HCT116 (cell line): ENCODE results near the gene IFNA13. TPM values are rescaled to one million over a fixed set of nuclear protein-coding genes. Genes with fewer than 3 reads are reported as not detected.

Experiments
- ATAC-seq: fragments of 200-7000 bp; cut with Tn5 transposase; 2 replicates; pipeline ENCODE4 v1.9.1; 2020; ENCODE audit warnings: mild to moderate bottlenecking, moderate library complexity
- Bru-seq: library from RNA; stranded (reverse); fragments of 400-500 nt; gene quantifications from one replicate; lab custom pipeline; 2021; lab: Mats Ljungman, UMichigan
- BruChase-seq, 2 experiments: library from RNA; stranded (reverse); fragments of 400-500 nt; gene quantifications; one replicate each; lab custom pipeline; 2021; lab: Mats Ljungman, UMichigan
- BruUV-seq: library from RNA; stranded (reverse); fragments of 400-500 nt; replicated peaks from 2 replicates; lab custom pipeline; 2021; lab: Mats Ljungman, UMichigan
- CTCF ChIA-PET: fragments of 300-600 bp; sonication (Branson Sonifier 250); formaldehyde crosslinking; loops from one replicate; lab custom pipeline; 2021; ENCODE audit warnings: antibody characterized with exemption; lab: Charles Lee
- POLR2A ChIA-PET: fragments of 300-600, 350-600 bp; sonication (Branson Sonifier 250); formaldehyde crosslinking; loops from one replicate; lab custom pipeline; 2021; ENCODE audit warnings: antibody characterized with exemption; lab: Charles Lee
- RAD21 ChIA-PET, 2 experiments: fragments of 300-600 bp; sonication (Branson Sonifier 250); formaldehyde crosslinking; loops; one replicate each; lab custom pipeline; 2023; ENCODE audit warnings: low total read pairs in 2 of 2; ENCODE audit not compliant: uncharacterized antibody in 2 of 2, unreplicated experiment in 2 of 2, low non-redundant PET in 1 of 2; lab: Charles Lee
- DNase-seq: peaks from one replicate; pipeline ENCODE4 v3.0.0-alpha.2; 2010; ENCODE audit warnings: low read depth, low spot score
- H2AFZ ChIP-seq: fragments of 200-600 bp; shearing (Covaris generic), sonication (generic); 2 replicates; pipeline ENCODE4 v1.6.1; 2017; ENCODE audit warnings: low read depth, mixed run types, mixed read lengths, antibody characterized with exemption, low read length; ENCODE audit not compliant: poor library complexity, severe bottlenecking
- H3K27ac ChIP-seq: 2 replicates; pipeline ENCODE4 v1.5.1; 2012; ENCODE audit warnings: low read depth, low read length
- H3K27me3 ChIP-seq: fragments of 200-600 bp; sonication (generic); 2 replicates; pipeline ENCODE4 v1.6.1; 2016; ENCODE audit warnings: mixed run types, low read length, mixed read lengths; ENCODE audit not compliant: insufficient read depth
- H3K36me3 ChIP-seq, 2 experiments: fragments of 200-500 bp in 1 of 2; fragments of 200-600 bp in 1 of 2; sonication (Bioruptor generic) in 1 of 2; sonication (generic) in 1 of 2; 2 replicates each; pipeline versions ENCODE4 v1.5.1 to v1.6.1; 2014 to 2016; ENCODE audit warnings: low read length in 2 of 2, inconsistent platforms in 1 of 2, mixed read lengths in 1 of 2, mixed run types in 1 of 2; ENCODE audit not compliant: insufficient read depth in 2 of 2, control insufficient read depth in 1 of 2
- H3K4me1 ChIP-seq, 2 experiments: fragments of 200-600 bp in 1 of 2; sonication (generic) in 1 of 2; 2 replicates each; pipeline versions ENCODE4 v1.5.1 to v1.6.1; 2012 to 2017; ENCODE audit warnings: low read length in 2 of 2, inconsistent platforms in 1 of 2, mild to moderate bottlenecking in 1 of 2, mixed read lengths in 1 of 2, mixed run types in 1 of 2, moderate library complexity in 1 of 2; ENCODE audit not compliant: insufficient read depth in 2 of 2, control insufficient read depth in 1 of 2
- H3K4me2 ChIP-seq: fragments of 200-600 bp; sonication (generic); 2 replicates; pipeline ENCODE4 v1.6.1; 2017; ENCODE audit warnings: mixed run types, low read length, mixed read lengths
- H3K4me3 ChIP-seq, 2 experiments: fragments of 200-600 bp in 1 of 2; sonication (generic) in 1 of 2; replicated peaks in 1 of 2; 2 replicates each; pipeline ENCODE4 v1.5.1; 2011 to 2016; ENCODE audit warnings: low read length in 2 of 2, control low read depth in 1 of 2, low read depth in 1 of 2, mild to moderate bottlenecking in 1 of 2, mixed read lengths in 1 of 2, mixed run types in 1 of 2
- H3K79me2 ChIP-seq: fragments of 200-600 bp; sonication (generic); 2 replicates; pipeline ENCODE4 v1.6.1; 2017; ENCODE audit warnings: mild to moderate bottlenecking, mixed run types, low read length, moderate library complexity, mixed read lengths; ENCODE audit not compliant: insufficient read depth
- H3K9ac ChIP-seq: fragments of 200-600 bp; sonication (generic); 2 replicates; pipeline ENCODE4 v1.6.1; 2016; ENCODE audit warnings: low read length, mixed read lengths
- H3K9me2 ChIP-seq: fragments of 200-600 bp; sonication (generic), shearing (Covaris generic); 2 replicates; pipeline ENCODE4 v1.6.1; 2017; ENCODE audit warnings: mixed run types, mild to moderate bottlenecking, moderate library complexity; ENCODE audit not compliant: insufficient read depth
- H3K9me3 ChIP-seq, 2 experiments: fragments of 200-500 bp in 1 of 2; fragments of 200-600 bp in 1 of 2; sonication (Bioruptor generic) in 1 of 2; sonication (generic) in 1 of 2; 2 replicates each; pipeline ENCODE4 v1.6.1; 2014 to 2017; ENCODE audit warnings: low read length in 2 of 2, mixed read lengths in 2 of 2, inconsistent platforms in 1 of 2, low read depth in 1 of 2, mild to moderate bottlenecking in 1 of 2, mixed run types in 1 of 2, moderate library complexity in 1 of 2; ENCODE audit not compliant: control insufficient read depth in 1 of 2, insufficient read depth in 1 of 2
- H4K20me1 ChIP-seq: fragments of 200-600 bp; sonication (generic), shearing (Covaris generic); 2 replicates; pipeline ENCODE4 v1.6.1; 2017; ENCODE audit warnings: mixed run types, mild to moderate bottlenecking, moderate library complexity; ENCODE audit not compliant: insufficient read depth
- EZH2phosphoT487 ChIP-seq: fragments of 200-600 bp; IDR thresholded peaks from 2 replicates; pipeline ENCODE4 v1.6.1; 2018; ENCODE audit warnings: antibody characterized with exemption, borderline replicate concordance
- FOSL1 ChIP-seq: IDR thresholded peaks from 2 replicates; pipeline ENCODE4 v1.6.1; 2012; ENCODE audit warnings: low read depth
- SRF ChIP-seq: IDR thresholded peaks from 2 replicates; pipeline ENCODE4 v1.6.1; 2012; ENCODE audit warnings: low read depth
- intact Hi-C: fragments of 100-400 bp; cut with micrococcal nuclease; formaldehyde crosslinking; loops from 2 replicates; pipeline ENCODE4 v1.10.0; 2022
- long read RNA-seq: library from polyadenylated mRNA; unstranded; transcript quantifications from one replicate; pipeline ENCODE4 v2.0.0, GENCODE V29; 2021; ENCODE audit not compliant: unreplicated experiment
- polyA plus RNA-seq: library from polyadenylated mRNA; unstranded; fragments of >200 nt; gene quantifications from 2 replicates; pipeline ENCODE4 v1.2.1, GENCODE V29; 2012; ENCODE audit warnings: missing spikeins
- total RNA-seq: library from RNA; stranded (reverse); gene quantifications from one replicate; pipeline ENCODE4 v1.2.1, GENCODE V29; 2021; ENCODE audit not compliant: unreplicated experiment
- TF ChIP-seq, protein P1 (sequence below): IDR thresholded peaks from 2 replicates; pipeline ENCODE4 v1.6.1; 2012

IFNA13 gene
- total RNA-seq (not detected), Bru-seq, nascent RNA (percentile 4 among the genes with signal in this experiment), BruChase-seq, experiment 1, labeled RNA remaining after a 6-hour chase (not detected), BruChase-seq, experiment 2, labeled RNA remaining after a 2-hour chase (not detected)
- polyA plus RNA-seq = not detected in 2 replicates
- long read RNA-seq = 0 reads

GRCh38 chr9:21367957-21368356 lies at the start of gene IFNA13:
IFNA13 (minus strand) TSS chr9:21368057; CDS start chr9:21368010, 47 bp downstream.
- TF ChIP-seq, protein P1, sequence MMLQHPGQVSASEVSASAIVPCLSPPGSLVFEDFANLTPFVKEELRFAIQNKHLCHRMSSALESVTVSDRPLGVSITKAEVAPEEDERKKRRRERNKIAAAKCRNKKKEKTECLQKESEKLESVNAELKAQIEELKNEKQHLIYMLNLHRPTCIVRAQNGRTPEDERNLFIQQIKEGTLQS = no peak
- no peak for TF ChIP-seq FOSL1
- H3K9me3 ChIP-seq = no peaks in the 10 kb centered on the region
- H3K4me2 ChIP-seq = no peak within 1 kb of the TSS
- ChIA-PET CTCF (no interaction called here), POLR2A (no interaction called here), RAD21 (no interaction called here)
- no peak within 1 kb of the TSS for H3K27ac ChIP-seq
- no peaks in the 10 kb centered on the region for H4K20me1 ChIP-seq
- H3K9me2 ChIP-seq = no peaks in the 10 kb centered on the region
- intact Hi-C loops = no loop called here
- ATAC-seq = no peak
- H3K36me3 ChIP-seq = no peaks in the 10 kb centered on the region
- no peak within 1 kb of the TSS for H3K4me3 ChIP-seq
- H3K9ac ChIP-seq = no peak within 1 kb of the TSS
- H3K27me3 ChIP-seq = 0 out of 2 replicates have a peak, but pooled peaks cover 3% of the 10 kb centered on the region
- no peaks in the 10 kb centered on the region for H3K4me1 ChIP-seq
- BruUV-seq = no TSS peak
- H2AFZ ChIP-seq = no peak within 1 kb of the TSS
- DNase-seq = no peak
- no peaks in the 10 kb centered on the region for H3K79me2 ChIP-seq

DNA sequence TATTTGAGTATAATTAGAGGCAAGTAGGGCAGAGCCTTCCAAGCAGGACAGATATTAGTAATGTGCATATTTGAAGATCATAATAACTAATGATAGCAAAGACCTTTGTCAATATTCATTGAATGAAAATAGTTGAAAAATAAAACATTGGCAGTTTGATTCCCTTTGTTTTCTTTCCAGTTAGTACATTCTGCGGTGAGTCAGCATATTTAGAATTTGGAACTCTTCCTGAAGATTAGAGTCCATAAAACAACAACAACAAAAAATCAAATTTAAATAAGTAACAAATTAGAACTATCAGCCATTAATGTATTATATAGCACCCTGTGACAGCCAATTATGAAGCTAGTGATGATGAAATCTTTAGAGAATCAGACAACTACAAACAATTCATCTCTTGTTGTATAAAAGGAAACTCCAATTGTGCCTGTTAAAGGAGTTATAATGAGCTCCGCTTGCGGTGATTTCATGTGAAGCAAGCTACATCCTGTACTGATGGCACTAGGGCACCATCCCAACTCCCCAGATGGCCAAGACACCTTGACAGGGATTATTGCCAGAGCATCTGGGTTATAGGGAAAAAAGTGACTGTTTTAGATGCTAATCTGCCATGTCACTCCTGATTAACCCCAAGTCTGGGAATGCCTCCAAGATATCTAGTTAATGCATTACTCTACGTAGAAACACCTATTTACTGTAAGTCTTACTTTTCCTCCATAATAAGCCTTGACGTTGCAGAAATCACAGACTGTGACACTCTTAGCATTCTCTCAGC lies 47.8 kb upstream of the IFNA13 start:
- H3K4me1 ChIP-seq = peaks cover 0 to 8% of the 10 kb centered on the region in 2 experiments; a peak in 2 of 4 replicates
- no peak overlapping the region for H2AFZ ChIP-seq
- CTCF ChIA-PET = interaction anchor here (0.9 to 4.6 kb wide), 2 partner anchors 19 to 20 kb away, joined by 3 to 17 read pairs; no protein-coding TSS in a partner anchor
- no peaks in the 10 kb centered on the region for H4K20me1 ChIP-seq
- H3K4me3 ChIP-seq = no peak overlapping the region
- no peaks in the 10 kb centered on the region for H3K36me3 ChIP-seq
- no TSS peak for BruUV-seq
- H3K27ac ChIP-seq = no peak overlapping the region
- no peaks in the 10 kb centered on the region for H3K27me3 ChIP-seq
- TF ChIP-seq SRF = no peak
- no peak for TF ChIP-seq EZH2phosphoT487
- TF ChIP-seq, all 23 proteins: peak for 0
- H3K9me2 ChIP-seq = no peaks in the 10 kb centered on the region
- no peak for ATAC-seq
- H3K79me2 ChIP-seq = no peaks in the 10 kb centered on the region
- no peak overlapping the region for H3K4me2 ChIP-seq
- H3K9ac ChIP-seq = no peak overlapping the region
- RAD21 ChIA-PET = no interaction called here
- intact Hi-C loops = no loop called here
- DNase-seq = no peak
- no peaks in the 10 kb centered on the region for H3K9me3 ChIP-seq
- POLR2A ChIA-PET = no interaction called here
